GM21737 (cell line): ENCODE measurements around the gene SOST.

ENCODE experiments used
- ATAC-seq: cut with Tn5 transposase; IDR thresholded peaks from one replicate; pipeline ENCODE4 v1.9.1; 2021; ENCODE audit warnings: mild to moderate bottlenecking, moderate library complexity; ENCODE audit not compliant: unreplicated experiment

Gene SOST

DNA sequence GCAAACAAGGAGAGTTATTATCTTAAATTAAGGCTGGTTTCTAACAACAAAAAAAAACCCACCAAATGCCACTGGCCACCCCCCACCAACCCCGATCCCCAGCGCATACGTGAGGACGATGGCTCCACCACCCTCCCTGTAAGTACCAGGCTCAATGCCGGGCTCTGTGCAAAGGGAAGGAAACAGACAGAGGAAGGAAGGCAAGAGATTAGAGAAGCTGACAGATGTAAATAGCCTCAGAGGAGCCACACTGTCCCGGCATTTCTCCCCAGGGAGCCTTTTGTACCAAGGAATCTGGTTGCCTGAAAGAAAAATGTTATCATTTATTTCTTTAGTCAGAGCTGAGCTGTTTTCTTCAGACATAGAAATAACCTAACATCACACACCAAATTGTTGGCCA lies 13.1 kb downstream of the SOST start:
- no peak for ATAC-seq

GRCh38 chr17:43741636-43742035 lies 17.0 kb downstream of the SOST start:
- no peak for ATAC-seq

- no peak for ATAC-seq
Observed at GRCh38 chr17:43740541-43740940, 18.1 kb downstream of the SOST start.

- ATAC-seq: no peak
Observed at GRCh38 chr17:43737722-43738121, 20.9 kb downstream of the SOST start.

DNA sequence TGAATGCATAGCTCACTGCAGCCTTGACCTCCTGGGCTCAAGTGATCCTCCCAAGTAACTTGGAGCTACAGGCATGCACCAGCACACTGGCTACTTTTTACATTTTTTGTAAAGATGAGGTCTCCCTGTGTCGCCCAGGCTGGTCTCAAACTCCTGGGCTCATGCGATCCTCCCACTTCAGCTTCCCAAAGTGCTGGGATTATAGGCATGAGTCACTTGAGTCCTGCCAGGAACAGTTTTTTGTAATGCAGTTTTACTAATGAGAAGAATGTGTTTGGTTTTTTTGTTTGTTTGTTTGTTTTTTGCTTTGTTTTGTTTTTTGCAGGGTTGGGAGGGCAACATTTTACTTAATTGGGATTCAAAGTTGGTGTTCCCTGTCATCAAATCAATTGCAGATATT lies 22.2 kb downstream of the SOST start:
- no peak for ATAC-seq

DNA sequence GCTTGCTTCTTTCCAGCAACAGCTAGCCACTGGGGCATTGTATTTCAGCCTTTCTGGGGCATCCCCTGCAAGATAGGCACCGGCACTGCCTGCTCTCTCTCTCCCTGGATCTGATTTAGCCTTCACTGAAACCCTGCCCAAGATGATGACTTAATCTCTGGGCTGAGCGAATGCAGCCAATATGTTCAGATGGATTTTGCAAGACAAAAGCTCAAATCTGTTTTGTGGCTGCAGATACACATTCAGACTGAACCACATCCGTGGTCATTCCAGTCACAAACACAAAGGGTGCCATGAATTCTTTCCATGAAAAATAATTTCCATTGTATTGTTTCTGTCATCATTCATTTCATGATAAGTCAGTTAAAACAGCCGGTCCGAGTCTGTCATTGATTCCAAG lies 24.2 kb downstream of the SOST start:
- ATAC-seq: no peak

GRCh38 chr17:43733956-43734355 lies 24.6 kb downstream of the SOST start:
- ATAC-seq: no peak

DNA sequence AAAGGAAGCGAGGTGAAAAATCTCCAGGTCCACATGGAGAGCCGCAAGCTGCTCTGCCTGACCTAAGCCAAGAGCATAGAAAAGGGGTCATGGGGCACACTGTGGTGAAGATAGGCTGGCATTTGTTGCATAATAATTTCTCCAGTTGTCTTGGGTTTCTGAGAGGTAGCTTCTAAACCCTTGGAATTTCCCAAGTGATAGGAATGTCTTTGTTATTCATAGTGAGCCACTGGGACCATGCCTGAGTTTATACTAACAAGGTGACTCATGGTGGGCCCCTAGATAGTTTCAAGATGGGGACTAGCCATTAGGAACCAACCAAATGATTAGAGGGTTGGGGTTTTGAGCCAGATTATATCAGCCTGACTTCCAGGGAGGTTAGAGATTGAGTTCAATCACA lies 25.6 kb downstream of the SOST start:
- no peak for ATAC-seq

GRCh38 chr17:43728081-43728480 lies 30.5 kb downstream of the SOST start:
- no peak for ATAC-seq

DNA sequence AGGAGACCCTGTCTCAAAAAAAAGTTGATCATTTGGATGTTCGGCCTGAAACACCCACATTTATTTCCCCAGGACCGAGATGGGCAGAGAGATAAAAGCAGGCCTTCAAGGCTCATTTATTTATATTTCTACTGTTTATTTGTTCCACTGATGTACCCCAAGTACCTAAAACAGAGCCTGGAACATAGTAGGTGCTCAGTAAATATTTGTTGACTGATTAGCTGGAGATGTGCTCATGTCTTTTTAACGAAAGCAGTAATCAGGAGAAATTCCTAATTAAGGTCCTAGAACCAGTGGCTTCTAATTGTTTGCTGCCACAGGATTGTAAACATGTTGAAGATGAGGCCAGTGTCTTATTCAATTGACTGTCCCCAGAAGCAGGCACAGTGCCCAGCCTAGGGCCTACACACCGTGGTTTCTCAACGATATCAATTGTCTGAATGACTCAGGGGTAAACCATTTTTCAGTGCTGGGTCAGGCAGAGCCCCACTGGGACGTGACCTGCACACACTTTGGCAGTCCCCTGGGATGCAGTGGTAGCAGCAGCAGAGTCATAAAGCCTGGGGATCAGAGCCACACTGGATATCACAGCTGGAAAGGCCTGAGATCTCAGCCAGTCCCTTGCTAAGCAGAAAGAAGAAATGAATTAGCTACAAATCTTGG lies 34.8 kb downstream of the SOST start:
- ATAC-seq: no peak

- no peak for ATAC-seq
Observed at GRCh38 chr17:43722870-43723665, 35.5 kb downstream of the SOST start.

DNA sequence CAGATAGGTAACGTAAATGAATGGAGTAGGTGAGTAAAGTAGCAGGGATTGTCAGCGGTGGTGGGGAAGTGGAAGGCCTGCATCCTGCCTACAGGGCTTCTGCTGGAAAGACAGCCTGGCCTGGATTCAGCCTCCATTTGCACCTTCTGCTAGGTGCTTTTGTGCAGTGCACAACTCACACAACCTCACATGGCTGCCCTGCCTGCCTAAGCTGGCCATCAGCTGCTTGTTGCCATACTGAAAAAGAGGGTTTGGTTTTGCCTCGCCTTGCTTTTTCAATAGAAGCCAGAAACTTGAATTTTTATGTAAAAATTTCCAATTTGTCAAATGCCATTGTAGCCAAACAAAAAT lies 36.3 kb downstream of the SOST start:
- ATAC-seq: no peak

DNA sequence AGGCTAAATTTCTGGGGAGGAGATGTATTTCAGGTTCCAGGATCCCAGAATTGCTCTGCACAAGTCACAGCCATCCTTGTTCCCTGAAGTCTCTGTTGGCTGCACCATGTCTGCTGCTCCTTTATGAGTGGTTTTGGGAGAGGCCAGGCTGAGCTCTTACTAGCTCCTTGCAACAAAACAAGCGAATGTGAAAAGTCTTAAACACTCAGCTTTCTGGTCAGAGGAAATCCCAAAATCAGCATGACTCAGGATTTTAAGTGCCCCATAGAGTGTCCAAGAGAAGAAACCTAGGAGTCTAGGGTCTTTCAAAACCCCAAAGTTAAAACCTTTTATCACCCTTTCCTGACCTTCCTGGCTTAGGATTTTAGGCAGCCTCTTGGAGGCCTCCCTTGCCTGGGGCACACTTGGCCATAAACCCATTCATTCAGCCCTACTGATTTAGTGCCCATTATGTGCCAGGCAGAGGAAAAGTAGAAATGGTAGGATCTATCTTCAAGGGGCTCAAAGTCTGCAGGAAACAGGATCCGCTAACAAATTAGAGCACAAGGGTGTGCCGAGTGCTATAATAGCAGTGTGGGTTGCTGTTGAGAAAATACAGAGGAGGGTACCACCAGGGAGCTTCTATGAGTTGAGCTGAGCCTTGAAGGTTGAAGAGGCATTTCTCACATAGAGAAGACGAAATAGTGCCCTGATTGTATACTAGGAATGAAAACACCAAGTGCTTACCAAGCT lies 36.9 kb downstream of the SOST start:
- no peak for ATAC-seq

DNA sequence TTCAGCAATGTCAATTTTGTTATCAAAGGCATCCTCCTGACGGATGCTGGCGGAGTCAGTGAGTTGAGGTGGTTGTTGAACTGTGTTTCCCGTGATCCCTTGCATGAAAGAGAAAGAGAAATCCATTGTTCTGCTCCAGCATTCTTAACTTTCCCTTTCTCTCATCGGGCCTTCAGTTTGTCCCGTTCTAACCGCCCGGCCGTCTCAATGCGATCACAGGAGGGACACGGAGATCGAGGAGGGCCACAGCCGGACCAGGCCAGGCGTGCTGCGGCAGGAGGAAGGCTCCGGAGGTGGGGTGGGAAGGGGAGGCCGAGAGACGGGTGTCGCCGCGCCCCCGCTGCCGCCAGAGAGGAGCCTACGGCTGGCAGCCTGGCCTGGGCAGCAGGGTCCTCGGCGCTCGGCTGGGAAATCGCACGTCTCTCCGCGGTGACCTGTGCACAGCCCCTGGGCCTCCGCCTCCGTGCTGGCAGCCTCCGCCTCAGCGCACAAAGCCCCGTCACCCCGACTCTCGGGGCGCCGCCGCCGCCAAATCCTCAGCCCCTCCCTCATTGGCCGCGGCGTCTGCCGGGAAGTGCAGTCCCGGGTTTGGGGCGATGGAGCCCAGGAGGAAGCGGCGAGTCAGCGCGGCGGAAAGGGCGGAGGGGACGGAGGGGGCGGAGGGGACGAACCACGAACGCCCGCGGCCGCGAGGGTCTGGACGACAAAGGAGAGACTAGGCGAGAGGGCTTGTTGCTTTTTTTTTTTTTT lies 38.1 kb downstream of the SOST start:
- peak; percentile 54 for ATAC-seq

DNA sequence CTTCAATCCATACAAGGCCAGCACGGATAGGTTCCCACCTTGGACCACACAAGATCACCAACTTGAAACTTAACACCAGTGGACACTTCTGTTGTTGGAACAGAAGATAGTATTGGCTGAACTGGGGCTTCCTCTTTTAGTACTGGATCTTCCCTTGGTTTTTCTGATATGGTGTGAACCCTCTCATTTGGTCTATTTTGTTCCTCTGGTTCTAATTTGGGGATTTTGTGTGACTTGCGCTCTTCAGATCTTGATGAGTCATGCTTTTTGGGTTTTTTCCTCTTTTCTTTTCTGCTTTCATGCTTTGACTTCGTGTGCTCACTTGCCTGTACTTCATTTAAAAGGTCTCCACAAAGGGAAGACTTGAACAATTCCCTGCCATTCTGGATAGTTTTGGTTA lies 39.0 kb downstream of the SOST start:
- ATAC-seq: no peak

DNA sequence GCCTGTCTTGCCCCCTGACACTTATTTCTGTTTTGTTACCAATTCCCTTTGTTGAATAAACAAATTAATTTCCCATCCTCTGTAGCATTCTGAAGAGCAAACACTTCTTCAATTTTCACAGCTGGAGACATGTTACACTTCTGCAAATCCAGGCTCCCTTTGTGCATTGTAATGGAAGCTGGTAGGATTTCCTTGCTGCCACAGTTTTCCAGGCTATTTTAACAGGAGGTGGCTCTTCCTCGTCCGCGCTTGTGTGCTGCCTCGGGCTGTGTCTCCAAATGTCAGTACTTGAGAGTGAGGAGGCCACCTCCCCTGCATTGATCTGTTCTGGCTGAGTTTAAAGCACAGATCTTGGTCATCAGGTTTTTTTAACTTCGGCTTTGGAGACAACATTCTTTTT lies 40.0 kb downstream of the SOST start:
- ATAC-seq: no peak

DNA sequence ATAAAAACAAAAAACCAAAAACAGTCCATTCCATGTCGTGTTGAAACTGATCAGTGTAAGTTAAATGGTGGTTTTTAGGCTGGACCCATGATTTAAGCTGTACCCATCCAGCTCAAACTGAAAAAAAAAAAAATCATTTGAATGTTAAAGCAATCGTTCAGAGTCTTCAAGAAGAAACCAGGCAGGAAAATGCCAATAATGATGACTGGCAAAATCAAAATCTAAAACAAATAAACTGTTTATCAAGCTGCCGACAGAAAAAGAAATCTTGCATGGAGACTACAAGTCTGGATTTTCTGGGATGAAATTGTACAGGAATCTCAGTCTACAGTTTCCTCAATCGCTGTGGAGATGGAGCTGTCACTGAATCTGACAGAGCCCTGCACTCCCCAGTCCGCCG lies 40.7 kb downstream of the SOST start:
- ATAC-seq: no peak

DNA sequence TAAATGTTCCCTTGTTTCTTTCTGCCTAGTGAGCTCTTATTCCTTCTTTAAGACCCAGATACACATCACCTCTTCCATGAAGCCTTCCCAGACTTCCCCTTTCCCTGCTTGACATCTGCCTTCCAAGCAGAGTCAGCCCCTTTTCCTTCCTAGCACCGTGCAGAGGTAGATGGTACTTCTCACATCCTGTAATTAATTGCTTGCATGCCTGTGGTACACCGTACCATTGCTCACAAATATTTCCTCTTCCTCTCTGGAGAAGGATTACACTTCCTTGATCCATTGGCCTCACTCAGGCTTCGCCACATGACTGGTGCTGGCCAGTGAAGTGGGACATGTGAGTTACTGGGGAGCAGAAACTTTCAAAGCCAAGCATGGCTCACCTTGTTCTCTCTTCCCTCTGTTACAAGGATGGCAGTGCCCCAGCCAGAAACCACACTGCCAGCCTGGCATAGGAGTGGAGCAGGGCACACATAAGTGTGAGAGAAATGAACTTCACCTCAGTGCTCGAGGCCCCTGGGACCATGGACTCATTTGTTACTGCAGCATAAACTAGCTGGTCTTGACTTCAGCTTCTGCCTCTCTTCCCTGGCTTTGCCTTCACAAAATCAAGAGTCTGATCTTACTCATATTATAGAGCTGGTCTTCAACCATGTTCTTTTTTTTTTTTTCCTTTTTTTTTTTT lies 44.0 kb downstream of the SOST start:
- ATAC-seq: no peak

DNA sequence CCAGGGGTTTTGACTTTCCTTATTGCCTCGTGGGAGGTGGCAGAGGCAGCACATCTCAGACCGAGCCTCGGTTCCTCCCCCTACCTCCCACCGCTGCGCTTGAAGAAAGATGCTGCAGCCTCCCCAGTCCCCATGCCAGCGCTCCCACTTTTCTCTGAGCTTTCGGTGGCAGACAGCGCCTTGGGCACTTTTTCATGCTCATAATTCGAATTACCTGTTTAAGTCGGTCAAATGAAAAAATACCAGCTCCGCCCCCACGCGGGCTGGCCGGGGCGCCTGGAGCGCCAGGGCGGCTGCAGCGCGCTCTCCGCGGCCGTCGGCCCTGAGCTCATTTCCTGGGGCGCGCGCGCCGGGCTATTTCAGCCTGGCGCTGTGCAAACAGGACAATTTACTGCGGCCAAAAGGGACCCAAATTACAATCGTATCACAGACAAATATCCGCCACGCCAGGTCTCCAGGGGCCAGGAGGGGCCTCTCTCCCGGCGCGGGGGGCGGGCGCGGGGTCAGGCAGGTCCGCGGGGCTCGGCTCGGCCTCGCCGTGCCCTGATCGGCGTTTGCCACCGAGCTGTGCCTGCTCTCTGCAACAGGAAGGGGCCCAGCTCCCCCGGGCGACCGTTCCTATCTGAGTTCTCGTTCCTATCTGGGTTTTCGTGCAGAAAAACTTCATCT lies 45.0 kb downstream of the SOST start:
- no peak for ATAC-seq

- ATAC-seq: no peak
Observed at GRCh38 chr17:43712397-43712796, 46.2 kb downstream of the SOST start.
